ENCODE data around the gene PHF23.

- TF ChIP-seq CTCF (IDR thresholded peaks at IDR 0.05) (no peak), POLR2A (IDR thresholded peaks at IDR 0.05) (no peak)
Observed at GRCh38 chr17:7221278-7222092, 17.8 kb downstream of the PHF23 start.

Data from ovary (tissue), 3 donors.